GM21717 (cell line): Measurements from ENCODE around the gene GK2.

Source experiments
- ATAC-seq: cut with Tn5 transposase; IDR thresholded peaks from one replicate; pipeline ENCODE4 v1.9.1; 2021; ENCODE audit warnings: mild to moderate bottlenecking, moderate library complexity; ENCODE audit not compliant: unreplicated experiment

Gene GK2

GRCh38 chr4:79390890-79391289, 17.1 kb downstream of the GK2 start:
- no peak for ATAC-seq

- no peak for ATAC-seq
Observed at GRCh38 chr4:79385641-79386040, 22.4 kb downstream of the GK2 start.

- no peak for ATAC-seq
Observed at GRCh38 chr4:79381161-79381560, 26.9 kb downstream of the GK2 start.

GRCh38 chr4:79370026-79370425, 38.0 kb downstream of the GK2 start:
- ATAC-seq = no peak

- no peak for ATAC-seq
Observed at GRCh38 chr4:79367096-79367495, 40.9 kb downstream of the GK2 start.

- ATAC-seq = no peak
Observed at GRCh38 chr4:79366422-79366821, 41.6 kb downstream of the GK2 start.

- ATAC-seq = no peak
Observed at GRCh38 chr4:79364061-79364460, 44.0 kb downstream of the GK2 start.

- ATAC-seq = no peak
Observed at GRCh38 chr4:79362626-79363025, 45.4 kb downstream of the GK2 start.

- ATAC-seq = no peak
Observed at GRCh38 chr4:79360006-79360405, 48.0 kb downstream of the GK2 start.

- ATAC-seq = no peak
Observed at GRCh38 chr4:79358438-79358837, 49.6 kb downstream of the GK2 start.

GRCh38 chr4:79357365-79357764, 50.7 kb downstream of the GK2 start:
- ATAC-seq = no peak
